Epithelial cell of alveolus of lung (primary cell): ENCODE results near the gene OR7C1. TPM values are rescaled to one million over a fixed set of nuclear protein-coding genes. Genes with fewer than 3 reads are reported as not detected.

Experiments used
- total RNA-seq: library from RNA; depleted of rRNA; stranded (reverse); fragments of >200 nt; gene quantifications from 2 replicates; pipeline ENCODE4 v1.2.1, GENCODE V29; 2015

The OR7C1 gene
- not detected in 2 replicates for total RNA-seq

DNA sequence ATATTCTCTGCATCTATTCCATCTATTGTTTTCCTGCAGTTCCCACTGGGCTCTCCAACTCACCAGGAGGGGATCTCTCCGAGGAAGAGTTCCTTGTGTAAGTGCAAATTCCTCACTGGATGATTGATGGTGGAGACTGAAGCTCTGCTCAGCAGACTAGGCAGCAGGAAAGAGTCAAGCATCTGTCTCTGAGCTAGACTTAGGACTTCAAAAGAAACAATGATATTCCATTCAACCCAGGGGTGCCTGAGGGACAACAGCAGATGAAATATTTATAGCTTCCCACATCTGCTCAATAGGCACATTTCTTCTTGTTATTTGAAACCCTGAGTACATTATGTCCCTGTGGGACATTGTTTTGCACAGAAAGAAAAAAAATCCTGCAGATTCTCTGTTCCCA, at the start of gene OR7C1, which contains the start of gene OR7A5:
Gene OR7C1, minus strand, starts transcription at position 175 of the 400 bp plus-strand sequence. CDS start 35,049 bp downstream, outside the sequence.
Gene OR7A5, minus strand, starts transcription at position 175 of the 400 bp plus-strand sequence. CDS start 6,944 bp downstream, outside the sequence.

GRCh38 chr19:14848822-14849221, 13.8 kb upstream of the OR7C1 start, which contains the start of gene OR7A10:
OR7A10 (minus strand) TSS chr19:14848922; CDS start chr19:14841877, 7,045 bp downstream.

DNA sequence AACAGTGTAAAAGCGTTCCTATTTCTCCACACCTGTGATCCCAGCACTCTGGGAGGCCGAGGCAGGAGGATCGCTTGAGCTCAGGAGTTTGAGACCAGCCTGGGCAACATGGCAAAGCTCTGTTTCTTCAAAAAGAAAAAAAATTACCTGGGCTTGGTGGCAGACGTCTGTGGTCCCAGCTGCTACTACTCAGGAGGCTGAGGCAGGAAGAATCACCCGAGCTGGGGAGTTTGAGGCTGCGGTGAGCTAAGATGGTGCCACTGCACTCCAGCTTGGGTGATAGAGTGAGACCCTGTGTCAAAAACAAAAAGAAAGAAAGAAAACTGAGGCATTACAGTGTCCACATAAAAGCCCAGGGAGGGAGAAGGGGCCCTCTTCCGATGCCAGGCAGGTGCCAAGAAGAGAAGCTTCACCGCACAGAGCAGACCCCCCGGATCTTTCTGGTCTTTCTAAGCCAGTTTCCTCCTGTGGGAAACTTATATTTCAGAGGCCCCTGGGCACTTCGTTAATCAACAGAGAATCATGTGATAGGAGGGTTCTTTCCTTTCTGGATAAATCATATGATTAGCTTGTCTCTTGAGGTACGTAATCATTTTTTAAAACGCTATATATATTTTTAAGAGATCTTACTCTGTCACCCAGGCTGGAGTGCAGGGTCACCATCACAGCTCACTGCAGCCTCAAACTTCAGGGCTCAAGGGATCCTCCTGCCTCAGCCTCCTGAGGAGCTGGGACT, 56.7 kb downstream of the OR7C1 start, which contains the start of gene ADGRE2:
Gene ADGRE2, minus strand, starts transcription at position 451 of the 736 bp plus-strand sequence. CDS start 1,804 bp downstream, outside the sequence.

Other genes with a start within 250 kb of the OR7C1 start
- not detected in 2 replicates for gene ADGRE3, start 160.3 kb downstream of the OR7C1 start, total RNA-seq
- gene ZNF333, start 145.1 kb downstream of the OR7C1 start, total RNA-seq = 10.1 and 23.4 TPM in 2 replicates
- 5.2 and 6.1 TPM in 2 replicates for gene ADGRE2, start 56.6 kb downstream of the OR7C1 start, total RNA-seq
- gene OR7A5, start within 50 bp of the OR7C1 start, total RNA-seq = 0.16 TPM in 1 of 2 replicates, not detected in the other
- not detected in 2 replicates for gene OR7A10, start 13.7 kb upstream of the OR7C1 start, total RNA-seq
- gene OR7A17, start 50.9 kb upstream of the OR7C1 start, total RNA-seq = not detected in 2 replicates
- gene OR7C2, start 106.3 kb upstream of the OR7C1 start, total RNA-seq = not detected in 2 replicates
- gene SLC1A6, start 144.7 kb upstream of the OR7C1 start, total RNA-seq = not detected in 2 replicates
- not detected in 2 replicates for gene CASP14, start 214.3 kb upstream of the OR7C1 start, total RNA-seq
- gene OR1I1, start 247.0 kb upstream of the OR7C1 start, total RNA-seq = not detected in 2 replicates